Fibroblast of skin of left quadriceps (primary cell): ENCODE data around the gene RRAS.

Experiments used
- DNase-seq, 2 experiments: peaks; one replicate each; pipeline ENCODE4 v3.0.0-alpha.2; 2013; ENCODE audit warnings: low read depth in 2 of 2

Gene RRAS

DNA sequence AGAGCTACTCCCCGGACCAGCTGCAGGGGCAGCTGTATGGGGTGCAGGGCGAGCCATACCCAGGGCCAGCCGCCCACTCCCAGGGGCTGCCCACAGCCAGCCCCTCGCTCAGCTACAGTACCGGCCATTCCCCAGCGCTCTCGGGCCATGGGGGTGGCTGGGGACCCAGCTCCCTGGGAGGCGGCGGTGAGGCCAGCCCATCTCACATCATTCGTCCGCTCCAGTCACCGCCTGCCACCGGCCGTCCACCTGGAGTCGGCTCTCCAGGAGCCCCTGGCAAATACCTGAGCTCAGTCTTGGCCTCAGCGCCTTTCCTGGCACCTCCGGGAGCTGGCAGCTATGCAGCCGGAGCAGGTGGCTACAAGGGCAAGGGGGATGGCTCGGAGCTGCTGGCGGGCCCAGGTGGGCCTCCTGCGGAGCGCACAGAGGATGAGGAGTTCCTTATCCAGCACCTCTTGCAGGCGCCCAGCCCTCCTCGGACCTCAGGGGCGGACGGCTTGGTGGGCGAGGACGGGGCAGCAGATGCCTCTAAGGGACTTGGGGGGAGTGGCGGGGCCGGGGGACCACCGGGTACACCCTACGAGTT lies 44.0 kb downstream of the RRAS start:
- no peak for DNase-seq

DNA sequence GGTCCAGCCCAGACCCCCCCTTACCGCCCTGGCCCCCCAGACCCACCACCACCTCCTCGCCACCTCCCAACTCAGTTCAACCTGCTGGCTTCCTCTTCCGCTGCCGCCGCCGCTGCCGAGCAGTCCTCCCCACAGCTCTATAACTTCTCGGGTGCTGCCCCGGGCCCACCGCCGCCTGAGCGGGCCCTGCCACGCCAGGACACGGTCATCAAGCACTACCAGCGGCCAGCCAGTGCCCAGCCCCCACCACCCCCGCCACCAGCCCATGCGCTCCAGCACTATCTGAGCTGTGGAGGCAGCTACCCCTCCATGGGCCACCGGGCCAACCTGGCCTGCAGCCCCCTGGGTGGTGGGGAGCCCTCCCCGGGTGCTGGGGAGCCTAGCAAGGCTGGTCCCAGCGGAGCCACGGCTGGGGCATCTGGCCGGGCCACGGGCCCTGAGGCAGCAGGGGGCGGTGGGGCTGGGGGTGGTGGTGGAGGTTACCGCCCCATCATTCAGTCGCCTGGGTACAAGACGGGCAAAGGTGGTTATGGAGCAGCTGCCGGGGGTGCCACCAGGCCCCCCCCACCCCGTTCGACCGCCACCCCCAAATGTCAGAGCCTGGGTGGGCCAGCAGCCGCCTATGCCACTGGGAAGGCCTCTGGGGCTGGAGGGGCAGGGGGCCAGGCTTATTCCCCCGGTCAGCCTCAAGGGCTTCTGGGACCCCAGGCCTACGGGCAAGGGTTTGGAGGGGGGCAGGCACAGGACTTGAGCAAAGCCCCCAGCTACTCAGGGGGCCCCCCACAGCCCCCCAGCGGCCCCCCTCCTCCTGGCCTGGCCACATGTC lies 44.7 kb downstream of the RRAS start:
- no peak for DNase-seq

DNA sequence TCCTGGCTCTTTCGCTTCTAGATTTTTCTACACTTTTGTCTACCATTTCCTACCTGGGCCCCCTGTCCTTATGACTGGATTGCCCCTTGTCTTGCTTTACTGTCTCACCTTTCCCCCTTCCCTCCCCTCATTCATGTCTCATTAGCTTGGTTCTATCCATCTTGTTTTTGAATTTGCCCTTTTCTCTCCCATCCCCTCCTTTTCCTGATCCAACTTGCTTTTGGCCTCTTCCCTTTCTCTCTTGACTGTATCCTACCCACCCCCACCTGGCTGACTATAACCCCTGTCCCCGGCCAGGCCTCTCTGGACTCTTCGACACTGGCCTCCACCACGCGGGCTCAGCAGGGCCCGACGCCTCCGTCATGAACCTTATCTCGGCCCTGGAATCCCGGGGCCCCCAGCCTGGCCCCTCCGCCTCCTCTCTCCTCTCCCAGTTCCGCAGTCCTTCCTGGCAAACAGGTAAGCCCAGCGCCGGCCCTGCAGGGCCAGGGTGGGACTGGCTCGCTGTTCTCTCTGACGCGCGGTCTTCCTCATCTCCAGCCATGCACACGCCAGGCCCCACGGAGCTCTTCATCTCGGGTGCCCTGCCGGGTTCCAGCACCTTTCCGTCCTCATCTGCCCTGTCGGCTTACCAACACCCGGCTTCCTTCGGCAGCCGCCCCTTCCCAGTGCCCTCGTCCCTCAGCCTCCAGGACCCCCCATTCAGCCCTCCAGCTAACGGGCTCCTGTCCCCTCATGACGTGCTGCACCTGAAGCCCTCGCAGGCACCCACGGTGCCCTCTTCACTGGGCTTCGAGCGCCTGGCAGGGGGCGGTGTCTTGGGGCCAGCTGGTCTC lies 45.6 kb downstream of the RRAS start:
- no peak for DNase-seq

DNA sequence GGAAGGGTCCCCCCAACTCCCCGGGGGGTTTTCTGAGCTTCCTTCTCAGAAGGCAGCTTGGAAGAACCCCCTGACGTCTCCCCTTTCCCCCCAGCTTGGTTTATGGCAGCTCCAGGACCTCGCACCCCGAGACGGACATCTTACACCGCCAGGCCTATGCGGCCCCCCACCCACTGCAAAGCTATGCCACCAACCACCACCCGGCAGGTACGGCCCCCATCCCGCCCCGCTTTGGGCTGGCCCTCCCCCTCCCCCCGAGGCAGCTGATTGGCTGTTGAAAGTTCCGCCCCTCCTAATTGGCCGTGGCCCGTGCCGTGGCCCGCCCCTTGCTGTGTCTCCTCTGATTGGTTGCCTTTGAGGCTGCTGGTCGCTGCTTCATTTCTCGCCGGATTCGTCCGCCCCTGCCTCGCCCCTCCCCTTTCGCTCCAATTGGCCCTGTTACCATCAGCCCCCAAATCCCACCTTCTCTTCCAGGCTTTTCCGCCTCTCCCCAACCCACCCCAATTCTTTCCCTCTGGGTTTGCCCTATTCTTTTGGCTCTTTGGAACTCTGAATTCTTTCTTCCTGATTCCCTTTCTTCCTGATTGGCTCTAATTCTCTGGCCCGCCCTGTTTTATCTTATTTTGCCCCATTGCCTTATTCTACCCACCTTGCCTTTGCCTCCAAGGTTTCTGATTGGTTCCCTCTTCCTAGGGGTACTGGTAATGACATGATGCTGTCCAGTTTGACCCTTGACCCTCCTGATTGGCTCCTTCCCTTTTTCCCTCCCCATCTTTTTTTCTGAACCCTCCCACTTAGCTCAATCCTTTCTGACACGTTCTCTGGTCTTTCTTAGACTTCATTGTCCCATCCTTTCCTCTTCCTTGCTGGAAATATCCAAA lies 46.5 kb downstream of the RRAS start:
- DNase-seq: peak; percentile 80 to 82

DNA sequence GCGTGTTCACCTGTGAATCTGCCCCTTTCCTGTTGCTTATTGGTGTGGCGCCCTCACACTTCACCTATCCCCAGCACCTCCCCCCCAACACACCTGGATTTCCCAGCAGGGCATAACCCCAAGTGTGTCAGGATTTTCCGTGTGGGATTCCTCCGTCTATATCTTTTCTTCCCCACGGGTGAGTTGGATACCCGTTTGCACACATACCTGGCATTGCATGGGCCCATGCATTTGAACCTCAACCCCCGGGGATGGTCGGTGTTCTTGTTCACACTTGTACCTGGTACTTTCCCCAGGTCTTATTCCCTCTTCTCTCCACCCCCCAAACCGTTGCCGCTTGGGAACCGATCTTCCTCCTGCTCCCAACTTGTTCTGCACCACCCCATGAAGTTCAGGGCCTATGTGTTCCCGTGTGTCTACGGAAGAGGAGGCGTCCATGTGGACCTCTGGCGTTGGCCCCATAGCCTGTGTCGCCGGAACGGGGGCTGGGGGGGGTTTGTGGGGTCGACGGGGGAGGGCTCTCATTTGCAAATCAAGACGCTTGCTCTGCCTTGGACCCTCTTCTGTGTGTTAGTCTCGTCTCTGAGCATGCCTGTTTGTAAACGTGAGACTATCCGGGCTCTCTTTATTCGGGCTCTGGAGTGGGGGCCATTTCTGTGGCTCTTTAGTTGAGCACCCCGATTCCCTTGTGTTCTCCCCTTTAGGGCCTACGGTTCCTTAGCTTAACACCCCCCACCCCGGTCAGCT lies 47.3 kb downstream of the RRAS start:
- DNase-seq: no peak

DNA sequence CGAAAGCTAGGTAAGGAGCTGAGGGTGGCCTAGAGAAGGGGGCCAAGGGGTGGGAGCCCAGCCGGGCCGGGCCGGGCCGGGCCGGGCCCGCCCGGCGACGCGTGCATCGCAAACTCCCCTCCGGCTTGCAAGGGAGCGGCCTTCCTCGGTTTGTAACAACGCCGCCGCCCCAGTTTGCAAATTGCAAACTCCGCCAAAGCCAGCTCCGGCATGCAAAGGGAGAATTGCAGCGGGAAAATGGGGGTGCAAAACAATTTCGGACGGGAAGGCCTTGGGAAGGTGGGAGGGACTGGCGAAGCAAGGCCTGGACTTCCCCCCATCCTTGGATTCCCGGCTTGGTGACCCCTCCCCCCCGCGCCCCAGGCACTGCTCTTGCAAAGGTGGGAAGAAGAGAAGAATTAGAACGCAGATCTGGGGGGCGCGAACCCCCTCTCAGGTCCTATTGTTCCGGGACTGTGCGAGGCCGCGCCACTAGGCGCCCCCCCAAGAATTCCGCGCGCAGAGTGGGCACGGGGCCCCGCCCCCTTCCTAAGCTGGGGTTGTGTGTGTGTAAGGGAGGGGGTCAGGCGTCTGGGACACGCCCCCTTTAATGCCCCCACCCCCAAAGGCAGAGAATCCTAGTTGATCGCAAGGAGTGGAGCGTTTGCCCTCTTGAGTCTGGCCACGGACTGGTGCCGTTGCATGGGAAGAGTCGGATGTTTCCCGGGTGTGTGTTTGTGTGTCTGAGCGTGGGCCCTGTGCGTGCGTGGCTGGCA lies 48.0 kb downstream of the RRAS start:
- DNase-seq: no peak

DNA sequence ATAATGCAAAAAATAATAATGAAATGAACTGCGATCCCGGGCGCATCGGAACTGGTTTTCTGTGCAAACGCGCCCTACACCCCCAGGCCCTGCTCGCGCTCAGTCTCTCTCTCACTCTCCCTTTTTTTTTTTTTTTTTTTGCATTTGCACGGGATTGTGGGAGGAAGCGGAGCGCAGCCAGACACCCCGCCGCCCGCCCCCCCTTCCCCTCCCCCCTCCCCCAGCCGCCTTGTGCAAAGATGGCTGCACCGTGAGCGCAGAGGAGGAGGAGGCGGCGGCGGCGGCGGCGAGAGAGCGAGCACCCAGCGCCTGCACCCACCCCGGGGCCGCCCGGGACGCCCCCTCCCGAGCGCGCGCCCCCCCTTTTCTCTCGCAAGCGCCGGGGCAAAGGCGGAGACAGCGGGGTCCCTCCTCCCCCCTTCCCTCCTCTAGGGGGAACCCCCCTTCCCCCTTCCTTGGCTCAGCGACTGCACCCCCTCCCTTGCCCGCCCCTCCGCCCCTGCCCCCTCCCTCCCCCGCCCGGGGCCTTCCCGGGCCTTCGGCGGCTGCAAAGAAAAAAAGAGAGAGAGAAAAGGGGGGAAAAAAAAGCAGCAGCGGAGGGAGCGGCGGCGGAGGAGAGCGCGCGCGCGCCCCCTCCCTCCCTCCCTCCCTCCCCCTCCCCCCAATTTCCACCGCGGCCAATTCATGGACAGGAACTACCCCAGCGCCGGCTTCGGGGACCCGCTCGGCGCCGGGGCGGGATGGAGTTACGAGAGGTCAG lies 48.8 kb downstream of the RRAS start, which contains the start of gene PRR12:
Gene PRR12 (plus strand): TSS at position 212 of the 760 bp plus-strand sequence. CDS start 473 bp downstream, at position 685.
- peak in 1 of 2 experiments; percentile 62 for DNase-seq

DNA sequence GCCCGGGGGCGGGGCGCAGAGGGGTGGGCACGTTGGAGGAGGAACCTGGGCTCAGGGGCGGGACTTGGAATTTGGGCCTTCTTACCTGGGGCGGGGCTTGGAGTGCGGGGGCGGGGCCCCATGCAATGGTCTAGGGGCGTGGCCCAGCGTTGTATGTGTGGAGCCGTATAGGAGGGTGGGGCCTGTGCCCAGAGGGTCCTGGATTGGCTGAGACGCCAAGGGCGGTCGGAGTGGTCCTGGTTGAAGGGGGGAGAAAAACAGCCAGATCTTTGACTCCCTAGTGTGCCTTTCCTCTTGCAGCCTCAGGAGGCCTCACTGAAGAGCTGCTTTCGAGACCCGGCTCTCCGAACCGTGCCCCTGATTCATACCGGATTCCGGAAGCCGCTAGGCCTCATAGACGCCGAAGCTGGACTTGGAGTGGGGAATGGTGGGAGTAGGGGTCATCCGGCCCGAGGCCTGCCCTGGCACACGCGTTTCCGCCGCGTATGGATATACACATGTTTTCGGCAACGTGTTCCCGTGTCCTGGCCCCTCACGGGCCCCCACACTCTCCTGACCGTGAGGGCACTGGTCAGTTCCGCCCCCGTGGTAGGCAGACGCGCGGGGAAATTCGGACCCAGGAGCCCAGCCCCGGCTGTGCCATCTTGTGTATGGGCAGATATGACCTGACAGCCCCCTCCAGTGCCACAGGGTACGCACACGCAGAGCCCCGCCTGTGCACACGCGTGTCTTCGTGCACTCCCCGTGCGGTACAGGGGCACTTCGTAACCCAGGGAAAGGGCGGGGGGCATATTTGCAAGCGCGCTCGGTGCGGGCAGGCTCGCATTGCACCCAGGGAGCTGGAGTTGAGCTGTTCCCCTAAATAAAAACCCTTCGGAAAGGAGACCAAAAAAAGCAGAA lies 49.6 kb downstream of the RRAS start:
- DNase-seq: peak; percentile 95

DNA sequence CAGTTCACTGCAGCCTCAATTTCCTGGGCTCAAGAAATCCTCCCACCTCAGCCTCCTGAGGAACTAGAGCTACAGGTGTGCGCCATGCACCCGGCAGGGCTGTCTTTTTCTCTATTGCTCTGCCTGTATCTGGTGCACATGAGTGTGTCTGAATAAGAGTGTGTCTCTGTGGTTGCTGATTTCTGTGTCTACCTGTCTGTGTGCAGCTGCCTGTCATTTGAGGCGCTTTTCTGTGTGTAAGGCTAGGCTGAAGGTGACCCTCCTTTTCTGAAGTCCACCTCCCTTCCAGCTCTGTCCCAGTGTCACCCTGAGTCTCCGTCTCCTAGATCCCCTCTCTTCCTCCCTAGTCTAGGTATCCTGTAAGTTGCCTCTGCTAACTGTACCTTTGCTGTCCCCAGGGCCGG lies 50.4 kb downstream of the RRAS start:
- DNase-seq: no peak

DNA sequence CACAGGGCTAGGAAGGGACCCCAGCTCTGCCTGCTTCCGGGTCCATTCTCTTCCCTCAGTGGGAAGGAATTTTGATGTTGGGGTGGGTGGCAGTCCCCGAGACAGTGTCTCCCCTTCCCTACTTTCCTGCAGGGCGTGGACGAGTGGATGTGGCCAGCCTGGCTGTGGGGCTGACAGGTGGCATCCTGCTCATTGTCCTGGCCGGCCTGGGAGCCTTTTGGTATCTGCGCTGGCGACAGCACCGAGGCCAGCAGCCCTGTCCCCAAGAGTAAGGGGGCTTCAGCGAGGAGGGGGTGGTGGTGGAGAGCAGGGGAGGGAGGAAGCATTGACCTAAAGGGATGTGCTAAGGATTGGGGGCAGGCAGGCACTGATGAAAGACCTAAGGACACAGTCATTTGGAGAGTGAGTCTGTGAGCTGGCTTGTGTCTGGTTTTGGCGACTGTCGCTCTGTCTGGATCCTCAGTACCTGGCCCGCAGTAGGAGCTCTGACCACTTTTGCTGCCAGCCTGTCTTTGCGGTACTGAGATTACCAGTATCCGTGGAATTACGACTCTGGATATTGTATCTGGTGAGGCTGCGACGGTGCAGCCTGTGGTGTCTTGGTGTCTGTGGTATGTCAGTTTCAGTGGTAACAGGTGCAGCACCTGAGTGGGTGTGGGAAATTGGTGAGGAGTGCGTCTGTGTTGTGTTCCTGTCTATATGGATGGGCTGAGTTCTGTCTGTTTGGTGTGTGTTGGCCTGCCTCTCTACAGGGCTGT lies 51.4 kb downstream of the RRAS start:
- DNase-seq: no peak

DNA sequence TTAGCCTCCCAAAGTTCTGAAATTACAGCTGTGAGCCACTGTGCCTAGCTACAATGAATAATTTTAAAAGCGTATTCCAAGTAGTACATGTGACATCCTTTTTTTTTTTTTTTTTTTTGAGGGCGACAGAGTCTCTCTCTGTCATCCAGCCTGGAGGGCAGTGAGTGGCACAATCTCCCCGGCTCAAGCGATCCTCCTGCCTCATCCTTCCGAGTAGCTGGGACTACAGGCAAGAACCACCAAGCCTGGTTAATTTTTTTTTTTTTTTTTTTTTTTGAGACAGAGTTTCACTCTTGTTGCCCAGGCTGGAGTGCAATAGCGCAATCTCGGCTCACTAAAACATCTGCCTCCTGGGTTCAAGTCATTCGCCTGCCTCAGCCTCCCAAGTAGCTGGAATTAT lies 52.7 kb downstream of the RRAS start:
- DNase-seq: no peak
